Right lobe of liver (tissue), 4 donors: ENCODE measurements around the gene ROCK2.

Experiments
- POLR2A ChIP-seq: fragments of 450-650 bp; IDR thresholded peaks from one replicate; pipeline ENCODE4 v1.6.1; 2017; ENCODE audit warnings: antibody characterized with exemption, mild to moderate bottlenecking
- TF ChIP-seq, protein P1 (sequence below), 4 donors: fragments of 200-600 bp in 3 of 4; fragments of 450-650 bp in 1 of 4; IDR thresholded peaks; one replicate each; pipeline versions ENCODE4 v1.5.1 to v1.8.0; 2016 to 2022; ENCODE audit warnings: antibody characterized with exemption in 4 of 4, mild to moderate bottlenecking in 2 of 4
- donor health status: DM: no; HTN: no; CAD: no.
- donor health status: DM: no; HTN: no; CAD: no.
- donor health status: DM: no; HTN: yes; CAD: no.

GRCh38 chr2:11336189-11336588, 8.2 kb downstream of the ROCK2 start:
- TF ChIP-seq, protein P1, sequence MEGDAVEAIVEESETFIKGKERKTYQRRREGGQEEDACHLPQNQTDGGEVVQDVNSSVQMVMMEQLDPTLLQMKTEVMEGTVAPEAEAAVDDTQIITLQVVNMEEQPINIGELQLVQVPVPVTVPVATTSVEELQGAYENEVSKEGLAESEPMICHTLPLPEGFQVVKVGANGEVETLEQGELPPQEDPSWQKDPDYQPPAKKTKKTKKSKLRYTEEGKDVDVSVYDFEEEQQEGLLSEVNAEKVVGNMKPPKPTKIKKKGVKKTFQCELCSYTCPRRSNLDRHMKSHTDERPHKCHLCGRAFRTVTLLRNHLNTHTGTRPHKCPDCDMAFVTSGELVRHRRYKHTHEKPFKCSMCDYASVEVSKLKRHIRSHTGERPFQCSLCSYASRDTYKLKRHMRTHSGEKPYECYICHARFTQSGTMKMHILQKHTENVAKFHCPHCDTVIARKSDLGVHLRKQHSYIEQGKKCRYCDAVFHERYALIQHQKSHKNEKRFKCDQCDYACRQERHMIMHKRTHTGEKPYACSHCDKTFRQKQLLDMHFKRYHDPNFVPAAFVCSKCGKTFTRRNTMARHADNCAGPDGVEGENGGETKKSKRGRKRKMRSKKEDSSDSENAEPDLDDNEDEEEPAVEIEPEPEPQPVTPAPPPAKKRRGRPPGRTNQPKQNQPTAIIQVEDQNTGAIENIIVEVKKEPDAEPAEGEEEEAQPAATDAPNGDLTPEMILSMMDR (IDR thresholded peaks at IDR 0.05) = no peak
- no peak for TF ChIP-seq POLR2A
